H1 (cell line): ENCODE data around the gene OGDH. TPM values are rescaled to one million over a fixed set of nuclear protein-coding genes. Genes with fewer than 3 reads are reported as not detected.

Source experiments
- CTCF ChIA-PET: fragments of 300-600 bp; sonication (Branson Sonifier 250); formaldehyde crosslinking; loops from one replicate; lab custom pipeline; 2021; ENCODE audit not compliant: partially characterized antibody; lab: Charles Lee
- POLR2A ChIA-PET: fragments of 300-600 bp; sonication (Branson Sonifier 250); formaldehyde crosslinking; loops from one replicate; lab custom pipeline; 2021; ENCODE audit warnings: inconsistent platforms; ENCODE audit not compliant: partially characterized antibody; lab: Charles Lee
- DNase-seq, 2 experiments: peaks; one replicate each; pipeline versions ENCODE4 v3.0.0 to v3.0.0-alpha.2; 2010 to 2022; ENCODE audit warnings: low spot score in 2 of 2, low read depth in 1 of 2, mixed read lengths in 1 of 2
- FAIRE-seq: peaks from 2 replicates; lab custom pipeline; 2011; peaks lifted over from hg19 to GRCh38; lab: Jason Lieb, UNC
- H2AFZ ChIP-seq: 2 replicates; pipeline ENCODE4 v1.8.1; 2012; ENCODE audit warnings: low read length, inconsistent platforms
- H2AK5ac ChIP-seq: 2 replicates; pipeline ENCODE4 v1.6.1; 2013; ENCODE audit warnings: low read depth, low read length
- H2BK120ac ChIP-seq: replicated peaks from 2 replicates; pipeline ENCODE3; 2013; ENCODE audit warnings: low read depth, low read length, inconsistent platforms
- H2BK12ac ChIP-seq: 2 replicates; pipeline ENCODE4 v1.6.1; 2013; ENCODE audit warnings: low read depth, low read length
- H2BK15ac ChIP-seq: 2 replicates; pipeline ENCODE4 v1.6.1; 2013; ENCODE audit warnings: low read length
- H2BK20ac ChIP-seq: 2 replicates; pipeline ENCODE4 v1.6.1; 2013; ENCODE audit warnings: low read length
- H2BK5ac ChIP-seq: 2 replicates; pipeline ENCODE4 v1.6.1; 2013; ENCODE audit warnings: low read depth, low read length
- H3K14ac ChIP-seq: 2 replicates; pipeline ENCODE4 v1.6.1; 2013; ENCODE audit warnings: inconsistent platforms; ENCODE audit not compliant: insufficient read length
- H3K18ac ChIP-seq: 2 replicates; pipeline ENCODE4 v1.6.1; 2013; ENCODE audit warnings: low read length; ENCODE audit errors: extremely low read depth
- H3K23ac ChIP-seq: 2 replicates; pipeline ENCODE4 v1.6.1; 2013; ENCODE audit warnings: inconsistent platforms; ENCODE audit not compliant: insufficient read length
- H3K23me2 ChIP-seq: 2 replicates; pipeline ENCODE4 v1.6.1; 2013; ENCODE audit warnings: low read depth, low read length
- H3K27ac ChIP-seq: 2 replicates; pipeline ENCODE4 v1.6.1; 2011; ENCODE audit warnings: low read depth, low read length, inconsistent platforms
- H3K27me3 ChIP-seq, 4 experiments: replicated peaks in 1 of 4; 1 replicate in 1 of 4; 2 replicates in 3 of 4; pipeline versions ENCODE4 v1.6.1 to v1.8.1; 2011 to 2013; ENCODE audit warnings: low read length in 3 of 4, mild to moderate bottlenecking in 3 of 4, inconsistent platforms in 2 of 4, mixed read lengths in 2 of 4, moderate library complexity in 1 of 4; ENCODE audit not compliant: control insufficient read depth in 3 of 4, insufficient read depth in 3 of 4; ENCODE audit errors: extremely low read depth in 1 of 4
- H3K36me3 ChIP-seq, 4 experiments: 2 replicates each; pipeline versions ENCODE4 v1.6.1 to v1.8.1; 2011 to 2013; ENCODE audit warnings: mild to moderate bottlenecking in 4 of 4, low read length in 3 of 4, moderate library complexity in 2 of 4, control low read depth in 1 of 4, inconsistent platforms in 1 of 4; ENCODE audit not compliant: insufficient read depth in 4 of 4, control insufficient read depth in 2 of 4
- H3K4ac ChIP-seq: replicated peaks from 2 replicates; pipeline ENCODE3; 2013; ENCODE audit warnings: low read length, low read depth, mixed read lengths, inconsistent platforms; ENCODE audit not compliant: insufficient read length
- H3K4me1 ChIP-seq, 4 experiments: replicated peaks in 1 of 4; 1 replicate in 1 of 4; 2 replicates in 3 of 4; pipeline versions ENCODE4 v1.6.1 to v1.8.1; 2011 to 2013; ENCODE audit warnings: low read length in 3 of 4, inconsistent platforms in 2 of 4, mixed read lengths in 1 of 4; ENCODE audit not compliant: insufficient read depth in 4 of 4, control insufficient read depth in 3 of 4
- H3K4me2 ChIP-seq, 2 experiments: 2 replicates each; pipeline versions ENCODE4 v1.6.1 to v1.8.1; 2011 to 2013; ENCODE audit warnings: low read depth in 2 of 2, low read length in 2 of 2, control low read depth in 1 of 2, inconsistent platforms in 1 of 2, mild to moderate bottlenecking in 1 of 2; ENCODE audit not compliant: insufficient read depth in 1 of 2
- H3K4me3 ChIP-seq, 4 experiments: fragments of 200-600, 300-600 bp in 1 of 4; sonication (generic), shearing (Covaris generic), sonication (Bioruptor Twin) in 1 of 4; 2 replicates each; pipeline versions ENCODE4 v1.5.1 to v1.8.1; 2011 to 2016; ENCODE audit warnings: low read length in 4 of 4, low read depth in 3 of 4, control low read depth in 2 of 4, inconsistent platforms in 2 of 4, mild to moderate bottlenecking in 2 of 4, mixed read lengths in 1 of 4, moderate library complexity in 1 of 4; ENCODE audit not compliant: insufficient read depth in 2 of 4; ENCODE audit errors: extremely low read depth in 1 of 4
- H3K56ac ChIP-seq: replicated peaks from 2 replicates; pipeline ENCODE3; 2013; ENCODE audit warnings: low read depth, mild to moderate bottlenecking, mixed read lengths, low read length, inconsistent platforms; ENCODE audit not compliant: insufficient read length
- H3K79me1 ChIP-seq: 2 replicates; pipeline ENCODE4 v1.6.1; 2013; ENCODE audit warnings: low read depth, low read length, control low read depth
- H3K79me2 ChIP-seq, 2 experiments: 2 replicates each; pipeline versions ENCODE4 v1.6.1 to v1.8.1; 2012 to 2013; ENCODE audit warnings: low read length in 2 of 2, mild to moderate bottlenecking in 2 of 2, inconsistent platforms in 1 of 2; ENCODE audit not compliant: insufficient read depth in 2 of 2, control insufficient read depth in 1 of 2
- H3K9ac ChIP-seq, 4 experiments: replicated peaks in 1 of 4; 1 replicate in 1 of 4; 2 replicates in 3 of 4; pipeline versions ENCODE4 v1.6.1 to v1.8.1; 2011 to 2013; ENCODE audit warnings: low read depth in 3 of 4, low read length in 3 of 4, control low read depth in 2 of 4, mild to moderate bottlenecking in 2 of 4, moderate library complexity in 2 of 4, inconsistent platforms in 1 of 4; ENCODE audit errors: extremely low read depth in 1 of 4
- H3K9me3 ChIP-seq, 2 experiments: 2 replicates each; pipeline versions ENCODE4 v1.6.1 to v1.8.1; 2012 to 2013; ENCODE audit warnings: mild to moderate bottlenecking in 2 of 2, moderate library complexity in 2 of 2, control low read depth in 1 of 2, inconsistent platforms in 1 of 2, low read depth in 1 of 2, low read length in 1 of 2, mixed read lengths in 1 of 2; ENCODE audit not compliant: insufficient read depth in 2 of 2
- H4K20me1 ChIP-seq, 2 experiments: replicated peaks in 1 of 2; 2 replicates each; pipeline versions ENCODE3 to v1.8.1; 2011 to 2013; ENCODE audit warnings: inconsistent platforms in 2 of 2, low read length in 2 of 2, mild to moderate bottlenecking in 1 of 2; ENCODE audit not compliant: insufficient read depth in 2 of 2, control insufficient read depth in 1 of 2
- H4K5ac ChIP-seq: 2 replicates; pipeline ENCODE4 v1.6.1; 2013; ENCODE audit warnings: low read length, low read depth, mixed read lengths, inconsistent platforms; ENCODE audit not compliant: insufficient read length
- H4K8ac ChIP-seq: 2 replicates; pipeline ENCODE4 v1.8.0; 2013; ENCODE audit warnings: mild to moderate bottlenecking, moderate library complexity, low read length, inconsistent platforms; ENCODE audit not compliant: insufficient read depth; ENCODE audit errors: extremely low read depth
- H4K91ac ChIP-seq: replicated peaks from 2 replicates; pipeline ENCODE3; 2013; ENCODE audit warnings: low read length, mixed read lengths, inconsistent platforms; ENCODE audit not compliant: insufficient read length
- HDAC6 ChIP-seq: IDR thresholded peaks from one replicate; pipeline ENCODE4 v1.7.1; 2012; ENCODE audit warnings: low read depth, mild to moderate bottlenecking, inconsistent platforms, low read length, moderate library complexity
- RAD21 ChIP-seq, 2 experiments: IDR thresholded peaks in 1 of 2; conservative IDR thresholded peaks in 1 of 2; 2 replicates each; pipeline ENCODE4 v1.6.1; 2011; ENCODE audit warnings: low read depth in 2 of 2, low read length in 2 of 2, improper control_type of control experiment in 1 of 2, inconsistent platforms in 1 of 2, mild to moderate bottlenecking in 1 of 2, moderate library complexity in 1 of 2
- SP2 ChIP-seq: IDR thresholded peaks from 2 replicates; pipeline ENCODE4 v1.6.1; 2012; ENCODE audit warnings: mild to moderate bottlenecking, low read length, inconsistent platforms
- SRF ChIP-seq: IDR thresholded peaks from 2 replicates; pipeline ENCODE4 v1.6.1; 2011; ENCODE audit warnings: mild to moderate bottlenecking, low read depth, low read length, moderate library complexity
- USF2 ChIP-seq: IDR thresholded peaks from 2 replicates; pipeline ENCODE4 v1.6.1; 2011; ENCODE audit warnings: low read length, improper control_type of control experiment
- WGBS, 2 experiments: shearing (Covaris generic) in 1 of 2; methylation state at CpG; one replicate each; pipeline versions ENCODE4 v1.1.6 to v1.1.7; 2013 to 2015; ENCODE audit warnings: low lambda C conversion rate in 2 of 2, mixed read lengths in 2 of 2, inconsistent platforms in 1 of 2, low coverage in 1 of 2, missing lambda C conversion rate in 1 of 2; ENCODE audit not compliant: insufficient replicate concordance in 2 of 2, insufficient coverage in 1 of 2, insufficient read length in 1 of 2; ENCODE audit errors: extremely low coverage in 1 of 2, missing lambda C conversion rate in 1 of 2; 5-methylcytosine and 5-hydroxymethylcytosine counted together
- polyA plus RNA-seq, 7 experiments: library from polyadenylated mRNA; depleted of rRNA in 3 of 7; stranded (reverse) in 5 of 7; unstranded in 2 of 7; fragments of >200 nt in 5 of 7; fragments of 200-250 nt in 2 of 7; gene quantifications; 1 replicate in 5 of 7; 2 replicates in 1 of 7; 4 replicates in 1 of 7; pipeline versions ENCODE4 v1.2.1 to v1.2.3, GENCODE V29; 2011 to 2013; ENCODE audit warnings: missing spikeins in 2 of 7, mixed read lengths in 2 of 7
- total RNA-seq: library from RNA; stranded (reverse); fragmentation: NEBNext Ultra II Directional; extraction: Animal tissue kit (Norgen Biotek cat#: 25700); gene quantifications from 2 replicates; pipeline ENCODE4 v1.2.1, GENCODE V29; 2021

OGDH gene
- total and polyA plus RNA-seq, 2 of the 8 experiments (the other 6 are each of a cell fraction or from before 2014, with no cell fraction given) = 71.6 to 91.6 TPM

GRCh38 chr7:44693641-44694313 is 87.3 kb downstream of the OGDH start:
- POLR2A ChIA-PET = interaction anchor here (0.6 to 1.7 kb wide), 3 partner anchors 16 to 50 kb away, joined by 3 read pairs; no protein-coding TSS in a partner anchor
- Histone ChIP-seq H3K23ac (no peak overlapping the region), H3K9ac (no peak overlapping the region), H2BK20ac (no peak overlapping the region), H3K4me2 (no peak overlapping the region), H3K79me2 (no peaks in the 10 kb centered on the region), H3K36me3 (peaks cover 13 to 39% (median 25%) of the 10 kb centered on the region in 4 experiments), H3K4me1 (no peaks in the 10 kb centered on the region), H3K18ac (no peak overlapping the region), H2BK15ac (no peak overlapping the region), H4K8ac (no peak overlapping the region; the same call in 1 of the 2 replicates), H2AFZ (no peak overlapping the region), H3K4me3 (no peak overlapping the region), H3K14ac (no peak overlapping the region), H3K79me1 (no peaks in the 10 kb centered on the region), H3K27me3 (no peaks in the 10 kb centered on the region), H3K23me2 (no peaks in the 10 kb centered on the region)
- no peak for FAIRE-seq
- no peak for TF ChIP-seq RAD21 (IDR thresholded peaks at IDR 0.05 in 1 of 2, conservative IDR thresholded peaks at IDR 0.05 in 1 of 2; ENCODE audit: low read depth in 2 of 2, low read length in 2 of 2)
- no peak for TF ChIP-seq SRF
- TF ChIP-seq USF2 = no peak
- TF ChIP-seq HDAC6 = no peak
- TF ChIP-seq SP2 = no peak
- TF ChIP-seq, all 59 proteins: peak for 0
- CTCF ChIA-PET = no interaction called here
- no peak overlapping the region for H3K56ac ChIP-seq
- peak overlapping the region; percentile 5; the same call in 1 of the 2 replicates for H2BK5ac ChIP-seq
- H3K9me3 ChIP-seq = no peaks in the 10 kb centered on the region
- 0 out of 2 replicates have a peak overlapping the region, but pooled peaks have one; percentile 36 for H3K27ac ChIP-seq
- H4K20me1 ChIP-seq = peaks cover 0 to 6% of the 10 kb centered on the region in 2 experiments
- WGBS, 2 experiments = 86% methylated on average over 19 of the region's 19 CpGs; no CpG with 5 or more reads in 1 of the 2 experiments
- H4K5ac ChIP-seq = no peak overlapping the region
- no peak overlapping the region for H2BK120ac ChIP-seq
- no peak overlapping the region for H2BK12ac ChIP-seq
- no peak overlapping the region for H2AK5ac ChIP-seq
- H3K4ac ChIP-seq = no peak overlapping the region
- H4K91ac ChIP-seq = no peak overlapping the region
- DNase-seq = no peak
